Esophagus muscularis mucosa (tissue), 4 donors: ENCODE measurements around the gene FMN2. TPM values are rescaled to one million over a fixed set of nuclear protein-coding genes. Genes with fewer than 3 reads are reported as not detected.
"Not testable (repeated sequence)": the region's sequence is repeated elsewhere in the genome, so short reads cannot be mapped to it uniquely, and the experiment has no call there.

Experiments
- DNase-seq: peaks from one replicate; pipeline ENCODE4 v3.0.0-alpha.2; 2017; ENCODE audit errors: extremely low spot score
- H3K27ac ChIP-seq, 4 donors: fragments of 200-600 bp; sonication (generic); replicated peaks in 1 of 4; 1 replicate in 3 of 4; 2 replicates in 1 of 4; pipeline ENCODE4 v1.5.1; 2016 to 2019; ENCODE audit warnings: mild to moderate bottlenecking in 1 of 4
- H3K27me3 ChIP-seq, 4 donors: fragments of 200-600 bp; sonication (generic); one replicate each; pipeline versions ENCODE4 v1.5.1 to v1.6.0; 2016 to 2019
- H3K36me3 ChIP-seq, 4 donors: fragments of 200-600 bp; sonication (generic); one replicate each; pipeline ENCODE4 v1.5.1; 2016 to 2019
- H3K4me1 ChIP-seq, 4 donors: fragments of 200-600 bp; sonication (generic); one replicate each; pipeline ENCODE4 v1.5.1; 2016 to 2019
- H3K4me3 ChIP-seq, 4 donors: fragments of 200-600 bp; sonication (generic); 1 replicate in 2 of 4; 2 replicates in 2 of 4; pipeline ENCODE4 v1.5.1; 2016 to 2019; ENCODE audit warnings: mild to moderate bottlenecking in 4 of 4, moderate library complexity in 1 of 4
- H3K9me3 ChIP-seq, 4 donors: fragments of 200-600 bp; sonication (generic); 1 replicate in 3 of 4; 2 replicates in 1 of 4; pipeline ENCODE4 v1.5.1; 2016 to 2019
- CTCF ChIP-seq, 3 experiments: fragments of 200-600 bp in 2 of 3; fragments of 450-650 bp in 1 of 3; sonication (generic) in 2 of 3; IDR thresholded peaks; one replicate each; pipeline ENCODE4 v1.5.1; 2017 to 2019; ENCODE audit warnings: antibody characterized with exemption in 3 of 3, mild to moderate bottlenecking in 2 of 3, moderate library complexity in 1 of 3
- EP300 ChIP-seq: sonication (generic); formaldehyde crosslinking; IDR thresholded peaks from one replicate; pipeline ENCODE4 v1.6.1; 2017; ENCODE audit warnings: antibody characterized with exemption
- POLR2A ChIP-seq: fragments of 450-650 bp; IDR thresholded peaks from one replicate; pipeline ENCODE4 v1.6.1; 2017; ENCODE audit warnings: antibody characterized with exemption, moderate library complexity, mild to moderate bottlenecking, low read depth
- POLR2AphosphoS5 ChIP-seq, 2 donors: sonication (generic); formaldehyde crosslinking; IDR thresholded peaks; one replicate each; pipeline ENCODE4 v1.6.1; 2017; ENCODE audit warnings: antibody characterized with exemption in 2 of 2
- WGBS: methylation state at CpG from one replicate; pipeline ENCODE4 v1.1.5; 2018; 5-methylcytosine and 5-hydroxymethylcytosine counted together
- intact Hi-C: fragments of 100-400 bp; cut with DNase I; formaldehyde crosslinking; loops from one replicate; pipeline ENCODE4 v1.15.1; 2023
- total RNA-seq, 4 donors: library from RNA; depleted of rRNA; stranded (reverse); fragments of >200 nt; gene quantifications; one replicate each; pipeline versions ENCODE4 v1.1.0 to v1.2.1, GENCODE V29; 2016

FMN2 gene
- total RNA-seq, 4 donors from 2014 or later: 0.32 to 2.5 (median 1.4) TPM

- no peaks in the 10 kb centered on the region for H3K9me3 ChIP-seq
- 90% methylated on average over 3 of the region's 3 CpGs for WGBS
- no peaks in the 10 kb centered on the region for H3K36me3 ChIP-seq
- TF ChIP-seq POLR2A: no peak
- no peaks in the 10 kb centered on the region for H3K27me3 ChIP-seq
- no peak overlapping the region for H3K4me3 ChIP-seq
- peaks cover 0 to 9% (median 6%) of the 10 kb centered on the region in 4 donors for H3K4me1 ChIP-seq
- H3K27ac ChIP-seq: no peak overlapping the region
- intact Hi-C loops: no loop called here
- DNase-seq: no peak
These were observed 228.3 kb downstream of the FMN2 start for GRCh38 chr1:240319998-240320397.

- 91% methylated on average over 5 of the region's 5 CpGs for WGBS
- TF ChIP-seq POLR2A (no peak), EP300 (no peak), POLR2AphosphoS5 (IDR thresholded peaks at IDR 0.05) (no peak)
- H3K4me3 ChIP-seq: no peak overlapping the region
- no peaks in the 10 kb centered on the region for H3K27me3 ChIP-seq
- peaks cover 0 to 2% (median under 1%) of the 10 kb centered on the region in 4 donors for H3K4me1 ChIP-seq
- no peak overlapping the region for H3K27ac ChIP-seq
- no peaks in the 10 kb centered on the region for H3K9me3 ChIP-seq
- intact Hi-C loops: no loop called here
- no peak for DNase-seq
- no peaks in the 10 kb centered on the region for H3K36me3 ChIP-seq
These were observed 229.0 kb downstream of the FMN2 start for GRCh38 chr1:240320659-240321058.

- intact Hi-C loops: no loop called here
- Histone ChIP-seq H3K27me3 (no peaks in the 10 kb centered on the region), H3K36me3 (no peaks in the 10 kb centered on the region), H3K4me1 (no peaks in the 10 kb centered on the region), H3K9me3 (no peaks in the 10 kb centered on the region), H3K4me3 (no peak overlapping the region), H3K27ac (no peak overlapping the region)
- no peak for DNase-seq
- WGBS: 89% methylated on average over 4 of the region's 4 CpGs
- no peak for TF ChIP-seq POLR2A
- TF ChIP-seq EP300: no peak
- no peak for TF ChIP-seq POLR2AphosphoS5 (IDR thresholded peaks at IDR 0.05)
- no peak for TF ChIP-seq CTCF (IDR thresholded peaks at IDR 0.05)
These were observed 231.3 kb downstream of the FMN2 start for GRCh38 chr1:240322943-240323342.

GRCh38 chr1:240328382-240328781 lies 236.7 kb downstream of the FMN2 start:
- intact Hi-C loops, H3K27me3 ChIP-seq, H3K36me3 ChIP-seq, H3K4me1 ChIP-seq, H3K27ac ChIP-seq, H3K4me3 ChIP-seq, DNase-seq, H3K9me3 ChIP-seq: not testable (repeated sequence)
- 90% methylated on average over 1 of the region's 1 CpG for WGBS

GRCh38 chr1:240329443-240329842 lies 237.8 kb downstream of the FMN2 start:
- Histone ChIP-seq H3K27ac (no peak overlapping the region), H3K27me3 (no peaks in the 10 kb centered on the region), H3K4me3 (no peak overlapping the region), H3K9me3 (no peaks in the 10 kb centered on the region), H3K36me3 (no peaks in the 10 kb centered on the region), H3K4me1 (no peaks in the 10 kb centered on the region)
- intact Hi-C loops: no loop called here
- TF ChIP-seq POLR2AphosphoS5 (IDR thresholded peaks at IDR 0.05): no peak
- no peak for TF ChIP-seq POLR2A
- no peak for TF ChIP-seq EP300
- no peak for TF ChIP-seq CTCF (IDR thresholded peaks at IDR 0.05)
- DNase-seq: no peak
- WGBS: 85% methylated on average over 6 of the region's 6 CpGs

GRCh38 chr1:240332672-240333071 lies 241.0 kb downstream of the FMN2 start:
- no peak overlapping the region for H3K27ac ChIP-seq
- DNase-seq: no peak
- no peaks in the 10 kb centered on the region for H3K9me3 ChIP-seq
- H3K4me3 ChIP-seq: no peak overlapping the region
- H3K27me3 ChIP-seq: no peaks in the 10 kb centered on the region
- H3K4me1 ChIP-seq: peaks cover 0 to 6% (median 5%) of the 10 kb centered on the region in 4 donors
- 47% methylated on average over 3 of the region's 3 CpGs for WGBS
- intact Hi-C loops: no loop called here
- TF ChIP-seq CTCF (IDR thresholded peaks at IDR 0.05): no peak
- H3K36me3 ChIP-seq: no peaks in the 10 kb centered on the region
